ENCODE results near the gene PDE4D.

DNA sequence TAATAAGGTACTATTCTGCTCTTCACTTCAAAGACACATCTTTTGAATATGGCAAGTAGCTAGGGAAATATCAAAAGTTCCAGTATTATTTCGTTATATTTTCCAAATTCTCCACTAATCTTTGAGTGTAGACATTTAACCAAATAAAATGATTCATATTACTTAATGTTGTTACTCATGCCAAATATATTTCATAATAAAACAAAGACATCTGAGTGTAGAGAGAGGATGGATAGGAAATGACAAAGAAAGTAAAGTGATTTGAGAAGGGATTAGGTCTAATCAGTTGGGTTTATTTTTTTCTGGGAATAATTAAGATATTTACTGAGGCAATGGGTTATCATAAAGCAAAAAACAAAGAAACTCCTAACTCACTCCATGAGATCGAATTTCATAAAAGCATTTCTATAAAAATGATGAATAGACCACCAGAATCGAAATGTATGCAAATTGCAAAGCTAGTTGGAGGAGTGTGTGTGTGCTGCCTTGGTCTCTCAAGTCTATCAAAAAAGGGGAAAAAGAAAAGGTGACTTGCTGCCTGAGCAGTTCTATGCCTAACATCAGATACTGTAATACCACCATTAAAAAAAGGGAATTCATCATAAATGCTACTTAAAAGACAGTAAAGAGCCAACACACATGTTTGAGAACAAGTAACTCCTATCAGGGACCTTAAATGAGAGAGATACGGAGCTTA lies 255.5 kb downstream of the PDE4D start:
- TF ChIP-seq ZBTB4 (CRISPR knock-in tag; IDR thresholded peaks at IDR 0.05) (no peak), EZH2 (IDR thresholded peaks at IDR 0.05; ENCODE audit: borderline replicate concordance, control insufficient read depth, low read depth, low read length) (no peak), ASH2L (IDR thresholded peaks at IDR 0.05; ENCODE audit: borderline replicate concordance, low read depth) (no peak), ATF7 (IDR thresholded peaks at IDR 0.05; ENCODE audit: low read depth) (no peak), BCLAF1 (IDR thresholded peaks at IDR 0.05) (no peak), CHD1 (IDR thresholded peaks at IDR 0.05; ENCODE audit: low read depth, low read length) (no peak)
- TF ChIP-seq, protein P1, sequence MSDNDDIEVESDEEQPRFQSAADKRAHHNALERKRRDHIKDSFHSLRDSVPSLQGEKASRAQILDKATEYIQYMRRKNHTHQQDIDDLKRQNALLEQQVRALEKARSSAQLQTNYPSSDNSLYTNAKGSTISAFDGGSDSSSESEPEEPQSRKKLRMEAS (IDR thresholded peaks at IDR 0.05; ENCODE audit: low read depth, low read length), result no peak

Data from GM12878 (cell line).